ENCODE data around the gene MAST4.

GRCh38 chr5:66660396-66660795, 64.2 kb downstream of the MAST4 start:
- TF ChIP-seq CTCF (conservative IDR thresholded peaks at IDR 0.05; ENCODE audit: low read depth, low read length) (no peak), MXI1 (IDR thresholded peaks at IDR 0.05; ENCODE audit: borderline replicate concordance, low read depth, low read length) (no peak)

Data from IMR-90 (cell line).